Activated T-helper 2 cell treated with anti-CD3 and anti-CD28 coated beads, Interferon-gamma antibody, Interleukin-2, Interleukin-4, amounts not matched to agents 10 μg/mL and 5 μg/mL and 100 μg/mL, durations not matched to agents 14 hours and 24 hours and 36 hours (primary cell): ENCODE results near the gene ZFP3. TPM values are rescaled to one million over a fixed set of nuclear protein-coding genes. Genes with fewer than 3 reads are reported as not detected.
"Not testable (repeated sequence)": the region's sequence is repeated elsewhere in the genome, so short reads cannot be mapped to it uniquely, and the experiment has no call there.

Source experiments
- DNase-seq: peaks from one replicate; pipeline ENCODE4 v3.0.0; 2021; ENCODE audit warnings: low spot score
- H3K27ac Mint-ChIP-seq: one replicate; pipeline ENCODE4 v1.8.0; 2021; ENCODE audit warnings: mixed read lengths
- H3K27me3 Mint-ChIP-seq: one replicate; pipeline ENCODE4 v1.8.0; 2021; ENCODE audit warnings: low read depth, mixed read lengths
- H3K36me3 Mint-ChIP-seq: one replicate; pipeline ENCODE4 v1.8.0; 2021; ENCODE audit warnings: low read depth, mixed read lengths
- H3K4me1 Mint-ChIP-seq: one replicate; pipeline ENCODE4 v1.8.0; 2021; ENCODE audit warnings: low read depth, mixed read lengths
- H3K4me3 Mint-ChIP-seq: one replicate; pipeline ENCODE4 v1.8.0; 2021; ENCODE audit warnings: low read depth, mild to moderate bottlenecking, moderate library complexity, mixed read lengths
- H3K9me3 Mint-ChIP-seq: one replicate; pipeline ENCODE4 v1.8.0; 2021; ENCODE audit warnings: mixed read lengths
- intact Hi-C: fragments of 100-400 bp; cut with micrococcal nuclease; formaldehyde crosslinking; loops from one replicate; pipeline ENCODE4 v1.15.1; 2023
- total RNA-seq: library from RNA; stranded (reverse); gene quantifications from 2 replicates; pipeline ENCODE4 v1.2.3, GENCODE V29; 2022

Gene ZFP3
- total RNA-seq = 1.4 and 1.9 TPM in 2 replicates

DNA sequence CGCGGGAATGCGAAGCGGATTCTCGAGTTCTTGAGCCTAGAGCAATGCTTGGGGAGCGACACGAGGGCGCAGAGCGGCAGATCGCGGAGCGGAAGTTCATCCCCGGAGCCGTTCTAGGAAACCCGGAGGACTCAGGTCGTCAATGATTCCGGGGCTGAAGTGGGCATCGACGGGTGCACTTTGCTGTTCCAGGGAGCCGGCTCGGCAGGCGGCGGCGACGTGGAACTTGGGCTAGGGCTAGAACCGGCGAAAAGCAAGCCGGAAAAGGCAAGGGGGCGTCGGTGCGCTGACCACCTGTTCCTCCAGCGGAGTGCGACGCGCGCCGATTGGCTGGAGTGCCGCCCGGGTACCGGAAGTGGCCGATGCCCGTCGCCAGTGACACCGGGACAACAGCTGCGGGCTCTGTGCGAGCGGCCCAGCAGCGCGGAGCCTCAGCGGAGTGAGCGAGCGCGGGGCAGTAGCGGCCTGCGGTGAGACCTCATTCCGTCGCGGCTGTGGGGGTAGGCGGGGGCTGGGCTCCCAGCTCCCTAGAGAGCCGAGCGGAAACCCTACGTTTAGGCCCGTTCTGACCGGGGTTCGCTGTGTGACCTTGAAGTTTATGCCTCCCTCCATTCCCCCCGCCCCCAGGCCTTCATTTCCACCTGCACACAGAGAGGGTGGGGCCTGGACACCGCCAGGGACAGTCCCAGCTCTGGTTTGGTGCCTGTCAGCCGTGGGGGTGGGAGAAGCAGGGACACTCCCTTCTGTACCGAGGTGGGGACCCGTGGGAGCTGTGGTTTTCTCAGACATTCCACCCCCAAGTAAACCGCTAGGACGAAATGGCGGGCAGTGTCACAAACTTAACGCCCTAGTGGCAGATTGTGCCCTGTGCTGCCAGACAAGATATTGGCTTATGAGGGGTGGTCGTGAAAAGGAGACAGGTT, at the start of gene ZFP3:
ZFP3 (plus strand) TSS at position 362 of the 923 bp plus-strand sequence. CDS start 13,038 bp downstream, outside the sequence.
- peaks cover 31% of the 10 kb centered on the region for H3K36me3 Mint-ChIP-seq
- H3K27me3 Mint-ChIP-seq = no peaks in the 10 kb centered on the region
- intact Hi-C loops = no loop called here
- peak within 1 kb of the TSS; percentile 89 for H3K27ac Mint-ChIP-seq
- H3K4me3 Mint-ChIP-seq = peak within 1 kb of the TSS; percentile 86
- H3K9me3 Mint-ChIP-seq = peaks cover 38% of the 10 kb centered on the region
- peak; percentile 71 for DNase-seq
- H3K4me1 Mint-ChIP-seq = peaks cover 14% of the 10 kb centered on the region

DNA sequence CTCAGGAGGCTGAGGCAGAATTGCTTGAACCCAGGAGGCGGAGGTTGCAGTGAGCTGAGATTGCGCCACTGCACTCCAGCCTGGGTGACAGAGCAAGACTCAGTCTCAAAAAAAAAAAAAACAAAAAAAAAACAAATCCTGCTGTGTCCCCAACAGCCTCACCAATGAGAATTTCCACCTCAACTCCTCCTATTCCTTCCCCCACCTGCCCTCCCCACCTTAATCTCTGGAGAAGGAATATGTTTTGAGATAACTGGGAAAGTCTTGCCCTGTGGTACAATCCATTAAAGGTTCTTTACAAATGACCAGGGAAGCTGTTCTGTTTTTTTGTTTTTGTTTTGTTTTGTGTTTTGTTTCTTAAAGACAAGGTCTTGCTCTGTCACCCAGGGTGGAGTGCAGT, 48.1 kb upstream of the ZFP3 start:
- peak overlapping the region; percentile 96 for H3K27ac Mint-ChIP-seq
- intact Hi-C loops = loop anchor here (5.0 kb wide), 1 partner anchor 33 kb away; the partner anchor contains the start of genes INCA1 and KIF1C
- H3K4me3 Mint-ChIP-seq, H3K27me3 Mint-ChIP-seq, H3K36me3 Mint-ChIP-seq, DNase-seq, H3K9me3 Mint-ChIP-seq: not testable (repeated sequence)
- peaks cover 14% of the 10 kb centered on the region for H3K4me1 Mint-ChIP-seq

DNA sequence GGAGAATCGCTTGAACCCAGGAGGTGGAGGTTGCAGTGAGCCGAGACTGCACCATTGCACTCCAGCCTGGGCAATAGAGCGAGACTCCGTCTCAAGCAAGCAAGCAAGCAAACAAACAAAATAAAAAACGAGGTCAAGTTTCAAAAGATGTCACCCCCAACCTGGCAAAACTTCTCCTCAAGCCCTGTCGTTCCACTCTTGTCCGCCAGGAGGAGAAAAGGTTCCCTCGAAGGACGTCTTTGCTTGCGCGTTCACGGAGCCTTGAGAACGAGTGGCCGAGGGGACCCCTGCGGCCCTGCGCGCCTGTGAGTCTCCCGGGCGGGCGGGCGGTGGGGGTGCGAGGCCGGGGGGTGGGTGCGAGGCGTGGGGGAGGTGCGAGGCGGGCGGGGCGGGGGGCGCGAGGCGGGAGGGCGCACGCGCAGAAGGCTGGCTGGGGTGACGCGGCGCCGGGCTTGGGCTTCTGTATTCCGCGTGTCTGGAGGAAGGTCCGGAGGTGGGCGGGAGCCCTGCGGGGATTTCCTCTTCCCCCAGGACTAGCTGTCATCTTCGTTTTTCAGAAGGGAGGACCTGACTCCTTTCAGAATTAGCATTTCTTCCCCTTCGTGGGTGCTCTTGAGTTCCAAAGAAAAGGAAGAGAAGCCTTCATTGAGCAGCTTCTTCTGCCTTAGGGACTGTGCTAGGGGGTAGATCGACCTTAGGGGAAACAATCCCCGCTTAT, 46.7 kb upstream of the ZFP3 start:
- Mint-ChIP-seq H3K27ac (peak overlapping the region; percentile 96), H3K4me3 (peak overlapping the region; percentile 81), H3K9me3 (no peaks in the 10 kb centered on the region), H3K36me3 (no peaks in the 10 kb centered on the region), H3K4me1 (peaks cover 14% of the 10 kb centered on the region), H3K27me3 (no peaks in the 10 kb centered on the region)
- intact Hi-C loops = loop anchor here (1.0 to 5.0 kb wide), 2 partner anchors 31 to 34 kb away; partner anchors contain the start of genes INCA1 and KIF1C
- DNase-seq = peak; percentile 71

DNA sequence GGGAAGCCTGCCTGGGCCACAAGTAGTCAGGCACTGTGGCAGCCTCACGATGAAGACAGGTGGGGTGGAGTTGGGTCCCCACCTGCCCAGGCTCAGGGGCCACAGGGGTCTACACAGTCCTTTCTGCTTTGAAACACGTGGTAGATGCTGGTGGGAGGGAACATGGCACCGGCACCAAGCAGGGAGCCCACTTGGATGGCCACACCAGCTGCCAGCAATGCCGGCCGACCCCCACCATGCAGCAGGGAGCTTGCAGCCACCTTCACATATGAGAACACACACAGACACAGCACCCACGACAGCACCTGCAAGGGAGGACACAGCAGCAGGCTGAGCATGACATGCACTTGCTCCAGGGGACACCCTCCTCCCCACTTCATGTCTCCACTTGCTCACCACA, 45.4 kb upstream of the ZFP3 start:
- H3K27me3 Mint-ChIP-seq = no peaks in the 10 kb centered on the region
- peaks cover 14% of the 10 kb centered on the region for H3K4me1 Mint-ChIP-seq
- no peak overlapping the region for H3K27ac Mint-ChIP-seq
- no peaks in the 10 kb centered on the region for H3K36me3 Mint-ChIP-seq
- DNase-seq = no peak
- no peaks in the 10 kb centered on the region for H3K9me3 Mint-ChIP-seq
- no peak overlapping the region for H3K4me3 Mint-ChIP-seq
- intact Hi-C loops = loop anchor here (5.0 kb wide), 1 partner anchor 36 kb away; the partner anchor contains the start of genes INCA1 and KIF1C

DNA sequence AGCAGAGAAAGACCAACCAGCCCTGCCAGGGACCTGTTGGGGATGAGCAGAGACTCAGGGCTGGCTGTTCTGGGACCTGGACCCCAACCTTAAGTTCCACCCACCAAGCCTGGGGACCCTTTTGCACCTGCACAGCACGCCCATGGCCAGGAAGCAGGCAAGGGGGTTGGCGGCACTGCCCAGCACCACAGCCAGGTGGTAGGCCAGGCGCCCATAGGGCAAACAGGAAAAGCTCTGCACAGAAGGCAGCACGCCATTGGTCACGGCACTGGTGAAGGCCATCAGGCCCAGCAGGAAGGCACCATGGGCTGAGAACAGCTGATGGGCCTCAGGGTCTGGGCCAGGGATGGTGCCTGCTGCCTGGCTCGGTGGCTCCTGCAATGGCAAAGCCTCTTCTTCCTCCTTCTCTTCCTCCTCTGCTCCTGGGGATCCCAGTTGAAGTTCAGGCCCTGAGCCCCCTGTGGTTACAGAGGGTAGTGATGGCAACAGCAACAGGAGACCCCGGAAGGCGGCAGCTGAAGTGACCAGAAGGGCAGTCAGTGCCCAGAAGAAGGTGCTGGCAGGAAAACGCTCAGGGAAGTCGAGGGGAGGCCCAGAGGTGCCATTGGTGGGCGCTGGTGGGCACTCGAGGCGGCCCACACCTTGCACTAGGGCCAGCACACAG, 44.8 kb upstream of the ZFP3 start:
- H3K36me3 Mint-ChIP-seq = no peaks in the 10 kb centered on the region
- intact Hi-C loops = loop anchor here (5.0 kb wide), 1 partner anchor 36 kb away; the partner anchor contains the start of genes INCA1 and KIF1C
- no peaks in the 10 kb centered on the region for H3K27me3 Mint-ChIP-seq
- no peaks in the 10 kb centered on the region for H3K9me3 Mint-ChIP-seq
- peaks cover 14% of the 10 kb centered on the region for H3K4me1 Mint-ChIP-seq
- H3K4me3 Mint-ChIP-seq = no peak overlapping the region
- no peak overlapping the region for H3K27ac Mint-ChIP-seq
- DNase-seq = no peak

DNA sequence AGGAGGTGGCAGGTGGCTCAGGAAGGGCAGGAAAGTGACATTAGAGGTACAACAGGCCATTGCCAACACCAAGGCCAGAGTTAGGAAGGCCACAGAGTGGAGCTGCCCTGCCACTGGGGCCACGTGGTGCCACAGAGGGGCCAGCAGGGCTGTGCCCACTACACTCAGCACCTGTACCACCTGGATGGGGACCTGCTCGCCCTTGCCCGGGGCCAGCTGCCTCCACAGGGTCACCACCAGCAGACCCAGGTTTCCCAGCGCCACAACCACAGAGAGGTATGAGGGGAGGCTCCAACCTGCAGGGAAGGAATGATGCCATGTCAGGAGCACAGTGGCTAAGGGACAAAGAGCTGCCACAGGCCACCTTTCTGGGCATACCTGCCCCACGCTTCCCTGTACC, 44.2 kb upstream of the ZFP3 start:
- no peaks in the 10 kb centered on the region for H3K9me3 Mint-ChIP-seq

DNA sequence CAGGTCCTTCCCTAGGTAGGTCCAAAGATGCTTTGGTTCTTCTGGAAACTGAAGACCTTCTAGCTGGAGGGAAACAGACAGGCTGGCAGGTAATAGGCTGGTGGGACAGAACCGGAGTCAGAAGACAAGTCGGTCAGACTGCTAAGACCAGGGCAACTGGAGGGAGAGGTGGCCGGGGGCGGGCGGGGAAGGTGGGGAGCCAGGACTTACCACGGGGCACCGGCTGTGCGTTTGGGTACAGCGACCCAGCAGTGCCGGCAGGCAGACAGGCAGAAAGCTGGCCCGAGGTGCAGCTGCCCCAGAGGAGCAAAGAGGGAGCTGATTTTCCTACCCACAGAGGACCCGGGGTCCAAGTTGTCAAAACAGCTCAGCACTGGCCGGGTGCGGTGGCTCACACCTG, 43.6 kb upstream of the ZFP3 start:
- H3K27me3 Mint-ChIP-seq = no peaks in the 10 kb centered on the region
- DNase-seq = no peak
- H3K27ac Mint-ChIP-seq = no peak overlapping the region
- intact Hi-C loops = loop anchor here (5.0 kb wide), 1 partner anchor 37 kb away; the partner anchor contains the start of genes INCA1 and KIF1C
- peaks cover 14% of the 10 kb centered on the region for H3K4me1 Mint-ChIP-seq
- H3K9me3 Mint-ChIP-seq = no peaks in the 10 kb centered on the region
- H3K4me3 Mint-ChIP-seq = no peak overlapping the region
- H3K36me3 Mint-ChIP-seq = no peaks in the 10 kb centered on the region

More for the DNA sequence above, 44.2 kb upstream of the ZFP3 start:
- peaks cover 14% of the 10 kb centered on the region for H3K4me1 Mint-ChIP-seq
- no peak for DNase-seq
- H3K36me3 Mint-ChIP-seq = no peaks in the 10 kb centered on the region
- no peak overlapping the region for H3K4me3 Mint-ChIP-seq
- no peak overlapping the region for H3K27ac Mint-ChIP-seq
- intact Hi-C loops = loop anchor here (5.0 kb wide), 1 partner anchor 37 kb away; the partner anchor contains the start of genes INCA1 and KIF1C
- H3K27me3 Mint-ChIP-seq = no peaks in the 10 kb centered on the region

DNA sequence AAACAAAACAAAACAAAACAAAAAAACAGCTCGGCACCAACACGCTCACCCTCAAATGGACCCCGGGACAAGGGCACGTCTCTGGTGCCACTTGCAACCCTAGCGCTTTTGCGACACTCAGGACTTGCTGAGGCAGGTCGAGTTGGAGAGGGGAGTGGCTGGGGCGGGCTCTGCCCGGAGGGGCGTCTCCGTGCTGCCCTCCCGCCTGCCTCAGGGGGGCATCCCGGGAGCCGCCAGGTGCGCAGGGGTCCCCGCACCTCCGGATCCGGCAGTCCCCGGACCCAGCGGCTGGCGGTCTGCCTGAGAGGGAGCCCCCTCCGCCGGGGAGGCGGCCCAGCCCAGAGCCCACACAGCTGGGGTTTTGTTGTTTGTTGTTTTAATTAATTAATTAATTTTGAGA, 43.0 kb upstream of the ZFP3 start, which contains the start of gene SLC52A1:
SLC52A1 (minus strand) TSS at position 112 of the 400 bp plus-strand sequence. CDS start 820 bp downstream, outside the sequence.
- H3K27me3 Mint-ChIP-seq = no peaks in the 10 kb centered on the region
- intact Hi-C loops = no loop called here
- H3K9me3 Mint-ChIP-seq = no peaks in the 10 kb centered on the region
- no peak within 1 kb of the TSS for H3K27ac Mint-ChIP-seq
- no peak within 1 kb of the TSS for H3K4me3 Mint-ChIP-seq
- no peaks in the 10 kb centered on the region for H3K36me3 Mint-ChIP-seq
- no peak for DNase-seq
- H3K4me1 Mint-ChIP-seq = peaks cover 14% of the 10 kb centered on the region

DNA sequence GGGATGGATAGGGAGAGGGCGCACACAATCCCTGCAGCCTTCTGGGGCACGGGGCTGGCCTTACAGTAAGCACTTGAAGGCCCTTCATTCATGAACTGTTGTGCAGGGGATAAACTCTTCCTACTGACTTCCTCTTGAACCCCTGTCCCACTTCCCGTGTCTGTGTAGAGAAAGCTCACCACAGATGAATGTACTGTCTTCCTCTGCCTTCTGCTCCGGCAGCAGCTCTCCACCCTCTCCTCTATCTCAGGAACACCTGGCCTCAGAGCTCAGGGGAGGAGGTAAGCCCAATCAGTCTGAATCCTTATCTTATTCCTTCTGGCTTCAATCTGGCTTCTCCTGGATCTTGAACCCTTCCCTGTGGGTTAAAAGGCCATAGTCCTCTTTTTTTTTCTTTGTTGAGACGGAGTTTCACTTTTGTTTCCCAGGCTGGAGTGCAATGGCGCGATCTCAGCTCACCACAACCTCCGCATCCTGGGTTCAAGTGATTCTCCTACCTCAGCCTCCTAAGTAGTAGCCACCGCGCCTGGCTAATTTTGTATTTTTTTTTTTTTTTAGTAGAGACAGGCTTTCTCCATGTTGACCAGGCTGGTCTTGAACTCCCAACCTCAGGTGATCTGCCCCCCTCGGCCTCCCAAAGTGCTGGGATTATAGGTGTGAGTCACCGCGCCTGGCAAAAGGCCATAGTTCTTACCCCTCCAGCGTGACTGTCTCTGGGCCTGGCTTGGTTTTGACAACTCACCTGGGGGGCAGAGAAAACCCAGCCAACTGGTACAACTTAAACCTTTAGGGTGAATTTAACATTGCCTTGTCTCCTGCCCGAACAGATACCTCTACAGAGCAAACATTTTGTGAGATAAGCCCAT, 35.9 kb upstream of the ZFP3 start:
- peak; percentile 18 for DNase-seq
- peak overlapping the region; percentile 95 for H3K27ac Mint-ChIP-seq
- peaks cover 6% of the 10 kb centered on the region for H3K36me3 Mint-ChIP-seq
- H3K4me1 Mint-ChIP-seq = peaks cover 27% of the 10 kb centered on the region
- peaks cover 5% of the 10 kb centered on the region for H3K9me3 Mint-ChIP-seq
- H3K4me3 Mint-ChIP-seq = peak overlapping the region; percentile 85
- H3K27me3 Mint-ChIP-seq = no peaks in the 10 kb centered on the region
- intact Hi-C loops = no loop called here

DNA sequence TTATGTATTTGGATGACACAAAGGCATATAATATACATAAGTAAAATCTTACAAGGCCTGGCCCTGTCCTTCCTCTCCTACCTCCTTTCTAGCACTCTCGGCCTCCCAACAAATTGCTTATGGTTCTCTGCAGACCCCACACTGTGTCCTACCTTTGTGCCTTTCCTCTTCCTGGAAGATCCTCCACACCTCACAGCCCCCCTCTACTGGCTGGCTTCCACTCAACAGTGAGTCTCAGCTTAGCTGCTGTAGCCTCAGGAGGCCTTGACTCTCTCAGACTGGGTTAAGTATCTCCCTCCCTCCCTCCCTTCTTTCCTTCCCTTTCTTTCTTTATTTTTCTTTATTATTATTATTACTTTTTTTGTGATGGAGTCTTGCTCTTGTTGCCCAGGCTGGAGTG, 34.7 kb upstream of the ZFP3 start:
- Mint-ChIP-seq H3K27ac (no peak overlapping the region), H3K4me1 (peaks cover 33% of the 10 kb centered on the region), H3K4me3 (peak overlapping the region; percentile 63), H3K9me3 (peaks cover 5% of the 10 kb centered on the region), H3K36me3 (peaks cover 6% of the 10 kb centered on the region), H3K27me3 (no peaks in the 10 kb centered on the region)
- no peak for DNase-seq
- intact Hi-C loops = no loop called here

DNA sequence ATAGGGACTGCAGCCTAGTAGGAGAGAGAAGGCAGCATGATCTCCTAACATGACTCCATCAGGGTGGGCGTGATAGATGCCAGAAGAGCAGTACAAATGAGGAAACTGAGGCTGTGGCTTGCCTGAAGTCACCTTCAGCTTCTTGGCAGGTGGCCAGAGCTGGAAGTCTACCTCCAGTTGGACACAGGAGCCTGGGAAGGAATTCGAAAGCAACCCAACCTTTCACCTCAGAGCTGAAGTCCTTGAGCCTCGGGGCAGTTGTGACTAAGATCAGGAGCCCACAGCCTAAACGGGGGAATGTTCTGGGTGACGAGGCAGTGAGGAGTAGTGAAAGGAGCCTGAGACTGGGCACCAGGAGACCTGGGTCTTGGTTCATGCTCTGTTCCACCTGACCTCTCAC, 33.6 kb upstream of the ZFP3 start:
- DNase-seq = no peak
- Mint-ChIP-seq H3K27ac (no peak overlapping the region), H3K36me3 (peaks cover 9% of the 10 kb centered on the region), H3K9me3 (peaks cover 5% of the 10 kb centered on the region), H3K27me3 (no peaks in the 10 kb centered on the region), H3K4me3 (no peak overlapping the region), H3K4me1 (peaks cover 38% of the 10 kb centered on the region)
- intact Hi-C loops = no loop called here
